DMS153 treated with DMSO at 0.1 percent for 48 hours (cell line): ENCODE measurements around the gene PSMB10.
A peak's percentile ranks its signal among the peaks of the same experiment; 100 is the strongest.

Source experiments
- DNase-seq: peaks from one replicate; lab custom pipeline; 2025; ENCODE audit not compliant: unreplicated experiment; lab: John Stamatoyannopoulos, UW

Gene PSMB10

GRCh38 chr16:67963662-67964321 lies 27.1 kb upstream of the PSMB10 start:
- DNase-seq, result no peak

- no peak for DNase-seq
These were observed 26.6 kb upstream of the PSMB10 start for GRCh38 chr16:67963292-67963661.

- DNase-seq, result no peak
These were observed 25.5 kb upstream of the PSMB10 start for GRCh38 chr16:67962135-67962534.

- peak; percentile 97 for DNase-seq
These were observed 24.9 kb upstream of the PSMB10 start for GRCh38 chr16:67961551-67961957.

- DNase-seq, result no peak
These were observed 23.1 kb upstream of the PSMB10 start for GRCh38 chr16:67959536-67960329.

GRCh38 chr16:67957622-67958021 lies 21.0 kb upstream of the PSMB10 start:
- DNase-seq, result no peak

GRCh38 chr16:67954421-67955196 lies 18.0 kb upstream of the PSMB10 start:
- DNase-seq, result no peak

GRCh38 chr16:67953641-67954375 lies 17.2 kb upstream of the PSMB10 start:
- no peak for DNase-seq

GRCh38 chr16:67951485-67951884 lies 14.8 kb upstream of the PSMB10 start:
- no peak for DNase-seq

- DNase-seq, result no peak
These were observed 13.7 kb upstream of the PSMB10 start for GRCh38 chr16:67950335-67950843.

GRCh38 chr16:67949645-67950044 lies 13.0 kb upstream of the PSMB10 start:
- DNase-seq, result no peak

GRCh38 chr16:67948015-67948414 lies 11.4 kb upstream of the PSMB10 start:
- no peak for DNase-seq

- DNase-seq, result no peak
These were observed 10.4 kb upstream of the PSMB10 start for GRCh38 chr16:67946966-67947558.

GRCh38 chr16:67946128-67946569 lies 9.5 kb upstream of the PSMB10 start:
- no peak for DNase-seq

GRCh38 chr16:67945392-67945933 lies 8.8 kb upstream of the PSMB10 start:
- DNase-seq, result no peak

GRCh38 chr16:67944690-67945391 lies 8.2 kb upstream of the PSMB10 start:
- no peak for DNase-seq

- DNase-seq, result no peak
These were observed 7.2 kb upstream of the PSMB10 start, which contains the start of gene LCAT for GRCh38 chr16:67943619-67944504. TSS of gene LCAT (minus strand) at chr16:67944120. CDS start at chr16:67944101, 19 bp downstream.

- no peak for DNase-seq
These were observed 6.6 kb upstream of the PSMB10 start for GRCh38 chr16:67943256-67943618.
